IgD-negative memory B cell (primary cell): ENCODE results near the gene GPR33. TPM values are rescaled to one million over a fixed set of nuclear protein-coding genes. Genes with fewer than 3 reads are reported as not detected.
A peak's percentile ranks its signal among the peaks of the same experiment; 100 is the strongest.

Source experiments
- H3K27ac Mint-ChIP-seq, 3 donors: one replicate each; pipeline ENCODE4 v1.8.0; 2020 to 2022; ENCODE audit warnings: mild to moderate bottlenecking in 3 of 3, mixed read lengths in 3 of 3, moderate library complexity in 1 of 3
- H3K27me3 Mint-ChIP-seq: one replicate; pipeline ENCODE4 v1.8.0; 2021; ENCODE audit warnings: mixed read lengths
- H3K36me3 Mint-ChIP-seq: one replicate; pipeline ENCODE4 v1.8.0; 2020; ENCODE audit warnings: mild to moderate bottlenecking, mixed read lengths
- H3K4me1 Mint-ChIP-seq, 3 donors: one replicate each; pipeline ENCODE4 v1.8.0; 2020 to 2022; ENCODE audit warnings: mixed read lengths in 3 of 3, mild to moderate bottlenecking in 1 of 3
- H3K4me3 Mint-ChIP-seq, 4 donors: one replicate each; pipeline ENCODE4 v1.8.0; 2020 to 2022; ENCODE audit warnings: mild to moderate bottlenecking in 4 of 4, mixed read lengths in 4 of 4, moderate library complexity in 3 of 4
- H3K9me3 Mint-ChIP-seq, 3 donors: one replicate each; pipeline ENCODE4 v1.8.0; 2020 to 2021; ENCODE audit warnings: mixed read lengths in 3 of 3, mild to moderate bottlenecking in 1 of 3
- polyA plus RNA-seq: library from polyadenylated mRNA; unstranded; fragments of 300-500 nt; fragmentation: Illumina TruSeq; gene quantifications from one replicate; pipeline ENCODE4 v1.2.3, GENCODE V29; 2021

Gene GPR33
- not detected for polyA plus RNA-seq

GRCh38 chr14:31487886-31488285 lies at the start of gene GPR33:
TSS of gene GPR33 (minus strand) at chr14:31488039. CDS start at chr14:31483965, 4,074 bp downstream.
- peaks cover 16 to 28% (median 28%) of the 10 kb centered on the region in 3 donors for H3K4me1 Mint-ChIP-seq
- H3K9me3 Mint-ChIP-seq: no peaks in the 10 kb centered on the region
- H3K4me3 Mint-ChIP-seq: no peak within 1 kb of the TSS
- no peak within 1 kb of the TSS for H3K27ac Mint-ChIP-seq
- no peaks in the 10 kb centered on the region for H3K36me3 Mint-ChIP-seq
- peaks cover 5% of the 10 kb centered on the region for H3K27me3 Mint-ChIP-seq

- Mint-ChIP-seq H3K27ac (no peak overlapping the region), H3K9me3 (no peaks in the 10 kb centered on the region), H3K4me3 (no peak overlapping the region)
Measured at GRCh38 chr14:31536201-31536960, 48.5 kb upstream of the GPR33 start.

GRCh38 chr14:31530136-31530535 lies 42.3 kb upstream of the GPR33 start:
- Mint-ChIP-seq H3K36me3 (no peaks in the 10 kb centered on the region), H3K4me3 (no peak overlapping the region), H3K27me3 (no peaks in the 10 kb centered on the region), H3K4me1 (no peaks in the 10 kb centered on the region), H3K27ac (no peak overlapping the region), H3K9me3 (no peaks in the 10 kb centered on the region)

More at GRCh38 chr14:31536201-31536960, 48.5 kb upstream of the GPR33 start:
- H3K36me3 Mint-ChIP-seq: no peaks in the 10 kb centered on the region
- H3K27me3 Mint-ChIP-seq: peaks cover 4% of the 10 kb centered on the region
- peaks cover 0 to 1% (median 0%) of the 10 kb centered on the region in 3 donors for H3K4me1 Mint-ChIP-seq

- Mint-ChIP-seq H3K9me3 (no peaks in the 10 kb centered on the region), H3K4me3 (no peak overlapping the region), H3K36me3 (no peaks in the 10 kb centered on the region), H3K4me1 (no peaks in the 10 kb centered on the region), H3K27ac (no peak overlapping the region), H3K27me3 (no peaks in the 10 kb centered on the region)
Measured at GRCh38 chr14:31529053-31529452, 41.2 kb upstream of the GPR33 start.

GRCh38 chr14:31527546-31527945 lies 39.7 kb upstream of the GPR33 start:
- Mint-ChIP-seq H3K27ac (no peak overlapping the region), H3K4me3 (no peak overlapping the region), H3K36me3 (no peaks in the 10 kb centered on the region), H3K9me3 (no peaks in the 10 kb centered on the region), H3K4me1 (no peaks in the 10 kb centered on the region), H3K27me3 (no peaks in the 10 kb centered on the region)

- H3K4me3 Mint-ChIP-seq: no peak overlapping the region
- H3K27ac Mint-ChIP-seq: no peak overlapping the region
- H3K27me3 Mint-ChIP-seq: no peaks in the 10 kb centered on the region
- H3K4me1 Mint-ChIP-seq: no peaks in the 10 kb centered on the region
- no peaks in the 10 kb centered on the region for H3K9me3 Mint-ChIP-seq
- no peaks in the 10 kb centered on the region for H3K36me3 Mint-ChIP-seq
Measured at GRCh38 chr14:31527087-31527486, 39.2 kb upstream of the GPR33 start.

GRCh38 chr14:31510855-31511254 lies 23.0 kb upstream of the GPR33 start:
- Mint-ChIP-seq H3K4me1 (no peaks in the 10 kb centered on the region), H3K27ac (peak overlapping the region in 1 of 3 donors; percentile 90), H3K9me3 (no peaks in the 10 kb centered on the region), H3K27me3 (no peaks in the 10 kb centered on the region), H3K36me3 (no peaks in the 10 kb centered on the region), H3K4me3 (no peak overlapping the region)

GRCh38 chr14:31510222-31510621 lies 22.4 kb upstream of the GPR33 start:
- Mint-ChIP-seq H3K4me1 (no peaks in the 10 kb centered on the region), H3K9me3 (no peaks in the 10 kb centered on the region), H3K4me3 (no peak overlapping the region), H3K27me3 (no peaks in the 10 kb centered on the region), H3K27ac (no peak overlapping the region), H3K36me3 (no peaks in the 10 kb centered on the region)

- Mint-ChIP-seq H3K27ac (no peak overlapping the region), H3K36me3 (no peaks in the 10 kb centered on the region), H3K27me3 (no peaks in the 10 kb centered on the region), H3K4me1 (no peaks in the 10 kb centered on the region), H3K9me3 (no peaks in the 10 kb centered on the region), H3K4me3 (no peak overlapping the region)
Measured at GRCh38 chr14:31508135-31508534, 20.3 kb upstream of the GPR33 start.

- Mint-ChIP-seq H3K27me3 (no peaks in the 10 kb centered on the region), H3K36me3 (no peaks in the 10 kb centered on the region), H3K27ac (no peak overlapping the region), H3K4me1 (no peaks in the 10 kb centered on the region), H3K9me3 (no peaks in the 10 kb centered on the region), H3K4me3 (no peak overlapping the region)
Measured at GRCh38 chr14:31505411-31505810, 17.6 kb upstream of the GPR33 start.

- H3K9me3 Mint-ChIP-seq: peaks cover 0 to 2% (median 0%) of the 10 kb centered on the region in 3 donors
- no peaks in the 10 kb centered on the region for H3K36me3 Mint-ChIP-seq
- H3K27ac Mint-ChIP-seq: no peak overlapping the region
- H3K4me1 Mint-ChIP-seq: no peaks in the 10 kb centered on the region
- H3K4me3 Mint-ChIP-seq: no peak overlapping the region
- H3K27me3 Mint-ChIP-seq: no peaks in the 10 kb centered on the region
Measured at GRCh38 chr14:31501870-31502269, 14.0 kb upstream of the GPR33 start.

- no peaks in the 10 kb centered on the region for H3K9me3 Mint-ChIP-seq
- H3K4me3 Mint-ChIP-seq: peak overlapping the region in 1 of 4 donors; percentile 42
- H3K36me3 Mint-ChIP-seq: no peaks in the 10 kb centered on the region
- peaks cover 17 to 34% (median 31%) of the 10 kb centered on the region in 3 donors for H3K4me1 Mint-ChIP-seq
- peaks cover 2% of the 10 kb centered on the region for H3K27me3 Mint-ChIP-seq
- H3K27ac Mint-ChIP-seq: no peak overlapping the region
Measured at GRCh38 chr14:31492759-31493498, 5.1 kb upstream of the GPR33 start.

- peaks cover 19 to 39% (median 39%) of the 10 kb centered on the region in 3 donors for H3K4me1 Mint-ChIP-seq
- H3K36me3 Mint-ChIP-seq: no peaks in the 10 kb centered on the region
- peak overlapping the region in 2 of 4 donors; percentile 1 to 38 for H3K4me3 Mint-ChIP-seq
- H3K27me3 Mint-ChIP-seq: peaks cover 5% of the 10 kb centered on the region
- H3K9me3 Mint-ChIP-seq: no peaks in the 10 kb centered on the region
- peak overlapping the region in 2 of 3 donors; percentile 3 to 13 for H3K27ac Mint-ChIP-seq
Measured at GRCh38 chr14:31489691-31490090, 1.9 kb upstream of the GPR33 start.

- Mint-ChIP-seq H3K4me1 (peaks cover 13 to 28% (median 24%) of the 10 kb centered on the region in 3 donors), H3K9me3 (no peaks in the 10 kb centered on the region), H3K4me3 (no peak overlapping the region), H3K36me3 (no peaks in the 10 kb centered on the region), H3K27ac (no peak overlapping the region), H3K27me3 (peaks cover 3% of the 10 kb centered on the region)
Measured at GRCh38 chr14:31486764-31487163, 1.1 kb downstream of the GPR33 start.

- H3K36me3 Mint-ChIP-seq: no peaks in the 10 kb centered on the region
- H3K9me3 Mint-ChIP-seq: no peaks in the 10 kb centered on the region
- no peak overlapping the region for H3K27ac Mint-ChIP-seq
- H3K4me1 Mint-ChIP-seq: peaks cover 8 to 23% (median 13%) of the 10 kb centered on the region in 3 donors
- peaks cover 3% of the 10 kb centered on the region for H3K27me3 Mint-ChIP-seq
- no peak overlapping the region for H3K4me3 Mint-ChIP-seq
Measured at GRCh38 chr14:31484754-31485153, 3.1 kb downstream of the GPR33 start.
